GM12878 (cell line): ENCODE results near the gene CDKN2B-AS1. TPM values are rescaled to one million over a fixed set of nuclear protein-coding genes. Genes with fewer than 3 reads are reported as not detected.

ENCODE experiments used
- ATAC-seq: fragments of 200-7000 bp; cut with Tn5 transposase; 3 replicates; pipeline ENCODE4 v1.9.1; 2020; ENCODE audit warnings: mild to moderate bottlenecking, moderate library complexity
- BruUV-seq: library from RNA; stranded (reverse); fragments of 400-500 nt; replicated peaks from 2 replicates; lab custom pipeline; 2021; lab: Mats Ljungman, UMichigan
- CTCF ChIA-PET: fragments of 300-600 bp; sonication (Branson Sonifier 250); formaldehyde crosslinking; extraction: SDS; loops from one replicate; lab custom pipeline; 2021; ENCODE audit warnings: inconsistent platforms; lab: Yijun Ruan, JAX
- POLR2A ChIA-PET: fragments of 350-600 bp; formaldehyde crosslinking; extraction: SDS; loops from one replicate; lab custom pipeline; 2021; ENCODE audit warnings: inconsistent platforms; lab: Charles Lee
- RAD21 ChIA-PET: fragments of 300-600 bp; sonication (Branson Sonifier 250); formaldehyde crosslinking; loops from one replicate; lab custom pipeline; 2023; ENCODE audit warnings: antibody characterized with exemption; ENCODE audit not compliant: unreplicated experiment; lab: Charles Lee
- SMC1A ChIA-PET: fragments of 300-600 bp; sonication (Branson Sonifier 250); formaldehyde crosslinking; loops from one replicate; lab custom pipeline; 2023; ENCODE audit not compliant: unreplicated experiment, uncharacterized antibody; lab: Charles Lee
- DNase-seq: peaks from one replicate; pipeline ENCODE4 v3.0.0-alpha.2; 2011; ENCODE audit warnings: low read depth, low spot score
- FAIRE-seq: peaks from 3 replicates; lab custom pipeline; 2011; peaks lifted over from hg19 to GRCh38; lab: Jason Lieb, UNC
- H2AFZ ChIP-seq: 2 replicates; pipeline ENCODE4 v1.6.0; 2011; ENCODE audit warnings: low read depth, low read length, control low read depth; ENCODE audit not compliant: control insufficient read depth
- H3K27ac ChIP-seq: 2 replicates; pipeline ENCODE4 v1.5.1; 2011; ENCODE audit warnings: control low read depth; ENCODE audit not compliant: control insufficient read depth, insufficient read depth
- H3K27me3 ChIP-seq, 2 experiments: replicated peaks in 1 of 2; 2 replicates each; pipeline versions ENCODE4 v1.6.0 to v1.6.1; 2011; ENCODE audit warnings: low read length in 1 of 2; ENCODE audit not compliant: control insufficient read depth in 2 of 2, insufficient read depth in 2 of 2
- H3K36me3 ChIP-seq, 2 experiments: 2 replicates each; pipeline ENCODE4 v1.5.1; 2011; ENCODE audit warnings: low read length in 1 of 2; ENCODE audit not compliant: control insufficient read depth in 2 of 2, insufficient read depth in 2 of 2
- H3K4me1 ChIP-seq: 2 replicates; pipeline ENCODE4 v1.6.1; 2011; ENCODE audit warnings: mild to moderate bottlenecking, low read length, moderate library complexity, mixed read lengths; ENCODE audit not compliant: control insufficient read depth, insufficient read depth
- H3K4me2 ChIP-seq: 2 replicates; pipeline ENCODE4 v1.6.0; 2011; ENCODE audit warnings: control low read depth; ENCODE audit not compliant: control insufficient read depth, insufficient read depth
- H3K4me3 ChIP-seq: fragments of 200-600 bp; sonication (generic); 2 replicates; pipeline ENCODE4 v1.5.1; 2016
- H3K79me2 ChIP-seq: 2 replicates; pipeline ENCODE4 v1.6.0; 2011; ENCODE audit warnings: low read length; ENCODE audit not compliant: control insufficient read depth, insufficient read depth
- H3K9ac ChIP-seq: 2 replicates; pipeline ENCODE4 v1.8.0; 2011; ENCODE audit warnings: low read length, control low read depth, mixed read lengths; ENCODE audit not compliant: control insufficient read depth, insufficient read depth
- H3K9me3 ChIP-seq: replicated peaks from 3 replicates; pipeline ENCODE4 v1.5.1; 2011; ENCODE audit warnings: mild to moderate bottlenecking, low read length; ENCODE audit not compliant: control insufficient read depth, insufficient read depth
- H4K20me1 ChIP-seq: 2 replicates; pipeline ENCODE4 v1.6.0; 2011; ENCODE audit not compliant: control insufficient read depth, insufficient read depth
- CEBPB ChIP-seq, 2 experiments: fragments of 150-350 bp in 1 of 2; IDR thresholded peaks; 2 replicates each; pipeline ENCODE4 v1.6.1; 2012 to 2014; ENCODE audit warnings: low read depth in 2 of 2, low read length in 2 of 2, borderline replicate concordance in 1 of 2, inconsistent platforms in 1 of 2
- CREM ChIP-seq: IDR thresholded peaks from 2 replicates; pipeline ENCODE4 v1.6.1; 2014; ENCODE audit warnings: antibody characterized with exemption, low read depth
- GABPA ChIP-seq: IDR thresholded peaks from 2 replicates; pipeline ENCODE4 v1.6.1; 2014; ENCODE audit warnings: antibody characterized with exemption, low read depth, mild to moderate bottlenecking, inconsistent platforms
- JUNB ChIP-seq: IDR thresholded peaks from 2 replicates; pipeline ENCODE4 v1.6.1; 2016; ENCODE audit warnings: antibody characterized with exemption, mild to moderate bottlenecking
- MTA2 ChIP-seq: fragments of 450-650 bp; IDR thresholded peaks from 2 replicates; pipeline ENCODE4 v1.6.1; 2016; ENCODE audit warnings: low read depth, mild to moderate bottlenecking, moderate library complexity
- NFYB ChIP-seq: IDR thresholded peaks from 2 replicates; pipeline ENCODE4 v1.6.1; 2011; ENCODE audit warnings: low read depth, mild to moderate bottlenecking, low read length, improper control_type of control experiment, moderate library complexity; ENCODE audit not compliant: insufficient read depth
- NRF1 ChIP-seq: conservative IDR thresholded peaks from 2 replicates; pipeline ENCODE4 v1.6.1; 2011; ENCODE audit warnings: mild to moderate bottlenecking, low read depth, low read length, improper control_type of control experiment
- POLR2A ChIP-seq: IDR thresholded peaks from 2 replicates; pipeline ENCODE4 v1.6.1; 2011; ENCODE audit warnings: low read depth, mild to moderate bottlenecking, low read length
- POLR2AphosphoS5 ChIP-seq: IDR thresholded peaks from 2 replicates; pipeline ENCODE4 v1.6.1; 2011; ENCODE audit warnings: mild to moderate bottlenecking, low read length, inconsistent platforms
- RAD51 ChIP-seq: fragments of 450-650 bp; IDR thresholded peaks from 2 replicates; pipeline ENCODE4 v1.6.1; 2016; ENCODE audit warnings: moderate library complexity, mild to moderate bottlenecking, inconsistent platforms
- RELA ChIP-seq: fragments of 450-650 bp; IDR thresholded peaks from 2 replicates; pipeline ENCODE4 v1.8.0; 2014; ENCODE audit warnings: borderline replicate concordance; ENCODE audit not compliant: partially characterized antibody
- SMAD5 ChIP-seq: IDR thresholded peaks from 2 replicates; pipeline ENCODE4 v1.6.1; 2016; ENCODE audit warnings: antibody characterized with exemption, low read depth
- SUPT20H ChIP-seq: IDR thresholded peaks from 2 replicates; pipeline ENCODE4 v1.6.1; 2011; ENCODE audit warnings: low read depth, mild to moderate bottlenecking, low read length, moderate library complexity, borderline replicate concordance; ENCODE audit not compliant: control insufficient read depth
- TBL1XR1 ChIP-seq: IDR thresholded peaks from 2 replicates; pipeline ENCODE4 v1.6.1; 2012; ENCODE audit warnings: low read depth, low read length, improper control_type of control experiment
- TCF7 ChIP-seq: IDR thresholded peaks from 2 replicates; pipeline ENCODE4 v1.6.1; 2014; ENCODE audit warnings: antibody characterized with exemption, borderline replicate concordance
- WGBS: methylation state at CpG from one replicate; pipeline ENCODE4 v1.1.6; 2016; ENCODE audit warnings: low lambda C conversion rate; ENCODE audit not compliant: insufficient replicate concordance, insufficient coverage; ENCODE audit errors: missing lambda C conversion rate; 5-methylcytosine and 5-hydroxymethylcytosine counted together
- in situ Hi-C: fragments of 300-500 bp; cut with MboI; formaldehyde crosslinking; loops from 9 replicates; pipeline ENCODE4 v1.14.3; 2018; ENCODE audit warnings: mixed read lengths
- intact Hi-C: fragments of 100-400 bp; cut with micrococcal nuclease; formaldehyde crosslinking; loops from one replicate; pipeline ENCODE4 v1.14.2; 2022; ENCODE audit not compliant: unreplicated experiment
- polyA plus RNA-seq, 11 experiments: library from polyadenylated mRNA; depleted of rRNA in 4 of 11; unstranded in 6 of 11; stranded (reverse) in 5 of 11; fragments of >200 nt; fragmentation: Nextera tagmentation in 4 of 11; fragmentation: Illumina TruSeq in 1 of 11; extraction: Ambion mirVana in 4 of 11; extraction: Trizol in 1 of 11; gene quantifications; 1 replicate in 1 of 11; 2 replicates in 10 of 11; pipeline versions ENCODE4 v1.2.1 to v1.2.3, GENCODE V29; 2011 to 2016; ENCODE audit warnings: inconsistent platforms in 2 of 11, missing spikeins in 2 of 11, low read depth in 1 of 11
- total RNA-seq, 4 experiments: library from RNA; depleted of rRNA in 3 of 4; stranded (reverse); fragments of >200 nt in 3 of 4; fragmentation: Illumina TruSeq in 1 of 4; extraction: Trizol in 1 of 4; gene quantifications; 2 replicates each; pipeline versions ENCODE4 v1.2.1 to v1.2.3, GENCODE V29; 2013 to 2021
- TF ChIP-seq, protein P1 (sequence below): fragments of 450-650 bp; IDR thresholded peaks from 2 replicates; pipeline ENCODE4 v1.6.1; 2017; ENCODE audit warnings: borderline replicate concordance
- TF ChIP-seq, protein P2 (sequence below): IDR thresholded peaks from 2 replicates; pipeline ENCODE4 v1.6.1; 2012; ENCODE audit warnings: mild to moderate bottlenecking, low read depth, low read length

The CDKN2B-AS1 gene
- total and polyA plus RNA-seq, 10 of the 15 experiments (the other 5 are each of a cell fraction or from before 2014, with no cell fraction given), result 0.22 to 2.2 (median 1.0) TPM; not detected in 1

DNA sequence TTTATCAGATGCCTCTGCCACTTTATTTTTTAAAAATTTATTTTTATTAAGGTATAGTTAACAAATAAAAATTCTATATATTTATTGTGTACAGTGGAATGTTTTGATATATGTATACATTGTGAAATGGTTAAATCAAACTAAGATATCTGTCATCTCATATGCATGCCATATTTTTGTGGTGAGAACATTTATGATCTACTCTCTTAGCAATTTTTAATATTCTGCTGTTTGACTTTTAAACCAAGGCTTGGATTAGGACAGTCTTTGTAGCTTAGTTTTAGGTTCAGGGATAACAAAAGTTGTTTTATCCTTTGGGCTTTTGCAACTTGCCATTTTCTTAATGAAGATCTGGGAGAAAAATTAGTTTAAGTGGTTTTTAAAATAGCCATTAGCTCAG lies 60.5 kb downstream of the CDKN2B-AS1 start:
- FAIRE-seq (no peak), ATAC-seq (no peak), DNase-seq (no peak)
- Histone ChIP-seq H3K9ac (no peak overlapping the region), H3K27me3 (no peaks in the 10 kb centered on the region), H2AFZ (no peak overlapping the region), H3K4me3 (no peak overlapping the region), H3K27ac (no peak overlapping the region), H3K79me2 (no peaks in the 10 kb centered on the region), H3K9me3 (no peaks in the 10 kb centered on the region), H4K20me1 (no peaks in the 10 kb centered on the region), H3K36me3 (no peaks in the 10 kb centered on the region), H3K4me1 (no peaks in the 10 kb centered on the region), H3K4me2 (no peak overlapping the region)
- BruUV-seq, result no TSS peak
- TF ChIP-seq RAD51 (no peak), GABPA (no peak), TBL1XR1 (no peak), NRF1 (no peak), CEBPB (IDR thresholded peaks at IDR 0.05; ENCODE audit: borderline replicate concordance in 1 of 2, low read depth in 2 of 2, low read length in 2 of 2) (no peak), JUNB (no peak), POLR2AphosphoS5 (no peak), TCF7 (no peak), POLR2A (no peak), SUPT20H (no peak)
- intact Hi-C loops, result no loop called here
- ChIA-PET CTCF (interaction anchor here (1.0 kb wide), 1 partner anchor 26 kb away, joined by 3 read pairs; no protein-coding TSS in a partner anchor), RAD21 (no interaction called here), SMC1A (no interaction called here), POLR2A (no interaction called here)
- in situ Hi-C loops, result no loop called here

DNA sequence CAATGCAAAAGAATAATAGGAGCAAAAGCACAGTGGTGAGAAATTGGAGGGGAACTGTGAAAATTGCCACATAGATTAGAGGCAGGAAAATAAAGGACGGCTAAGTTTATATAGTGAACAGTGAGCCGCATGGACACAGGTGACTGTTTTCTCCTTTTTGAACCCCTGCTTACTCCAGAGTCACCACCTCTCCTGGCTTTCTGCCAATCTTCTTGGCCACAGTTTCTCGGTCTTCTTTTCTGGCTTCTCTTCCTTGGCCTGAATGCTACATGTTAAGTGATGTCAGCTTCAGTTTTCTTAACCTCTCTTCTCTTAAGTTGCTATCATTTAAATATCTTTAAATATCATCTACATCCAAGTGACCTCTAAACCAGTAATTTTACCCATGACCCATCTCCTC lies 61.8 kb downstream of the CDKN2B-AS1 start:
- intact Hi-C loops (no loop called here), in situ Hi-C loops (no loop called here)
- POLR2A ChIA-PET, result no interaction called here
- DNase-seq, result no peak
- H3K27ac ChIP-seq, result no peak overlapping the region
- no peak for FAIRE-seq
- H4K20me1 ChIP-seq, result no peaks in the 10 kb centered on the region
- no peaks in the 10 kb centered on the region for H3K79me2 ChIP-seq
- H3K9ac ChIP-seq, result no peak overlapping the region
- H3K4me1 ChIP-seq, result no peaks in the 10 kb centered on the region
- H3K4me3 ChIP-seq, result no peak overlapping the region
- H3K36me3 ChIP-seq, result no peaks in the 10 kb centered on the region
- no peaks in the 10 kb centered on the region for H3K9me3 ChIP-seq
- RAD21 ChIA-PET, result no interaction called here
- SMC1A ChIA-PET, result no interaction called here
- 98% methylated on average over 3 of the region's 3 CpGs for WGBS
- CTCF ChIA-PET, result interaction anchor here (1.0 to 1.4 kb wide), 2 partner anchors 9 to 63 kb away, joined by 3 to 6 read pairs; no protein-coding TSS in a partner anchor
- H3K4me2 ChIP-seq, result no peak overlapping the region
- no peak for ATAC-seq
- no peak overlapping the region for H2AFZ ChIP-seq
- H3K27me3 ChIP-seq, result no peaks in the 10 kb centered on the region
- BruUV-seq, result no TSS peak
- no peak for TF ChIP-seq MTA2
- TF ChIP-seq, protein P1, sequence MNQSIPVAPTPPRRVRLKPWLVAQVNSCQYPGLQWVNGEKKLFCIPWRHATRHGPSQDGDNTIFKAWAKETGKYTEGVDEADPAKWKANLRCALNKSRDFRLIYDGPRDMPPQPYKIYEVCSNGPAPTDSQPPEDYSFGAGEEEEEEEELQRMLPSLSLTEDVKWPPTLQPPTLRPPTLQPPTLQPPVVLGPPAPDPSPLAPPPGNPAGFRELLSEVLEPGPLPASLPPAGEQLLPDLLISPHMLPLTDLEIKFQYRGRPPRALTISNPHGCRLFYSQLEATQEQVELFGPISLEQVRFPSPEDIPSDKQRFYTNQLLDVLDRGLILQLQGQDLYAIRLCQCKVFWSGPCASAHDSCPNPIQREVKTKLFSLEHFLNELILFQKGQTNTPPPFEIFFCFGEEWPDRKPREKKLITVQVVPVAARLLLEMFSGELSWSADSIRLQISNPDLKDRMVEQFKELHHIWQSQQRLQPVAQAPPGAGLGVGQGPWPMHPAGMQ, result no peak
- TF ChIP-seq NFYB, result no peak
- TF ChIP-seq, protein P2, sequence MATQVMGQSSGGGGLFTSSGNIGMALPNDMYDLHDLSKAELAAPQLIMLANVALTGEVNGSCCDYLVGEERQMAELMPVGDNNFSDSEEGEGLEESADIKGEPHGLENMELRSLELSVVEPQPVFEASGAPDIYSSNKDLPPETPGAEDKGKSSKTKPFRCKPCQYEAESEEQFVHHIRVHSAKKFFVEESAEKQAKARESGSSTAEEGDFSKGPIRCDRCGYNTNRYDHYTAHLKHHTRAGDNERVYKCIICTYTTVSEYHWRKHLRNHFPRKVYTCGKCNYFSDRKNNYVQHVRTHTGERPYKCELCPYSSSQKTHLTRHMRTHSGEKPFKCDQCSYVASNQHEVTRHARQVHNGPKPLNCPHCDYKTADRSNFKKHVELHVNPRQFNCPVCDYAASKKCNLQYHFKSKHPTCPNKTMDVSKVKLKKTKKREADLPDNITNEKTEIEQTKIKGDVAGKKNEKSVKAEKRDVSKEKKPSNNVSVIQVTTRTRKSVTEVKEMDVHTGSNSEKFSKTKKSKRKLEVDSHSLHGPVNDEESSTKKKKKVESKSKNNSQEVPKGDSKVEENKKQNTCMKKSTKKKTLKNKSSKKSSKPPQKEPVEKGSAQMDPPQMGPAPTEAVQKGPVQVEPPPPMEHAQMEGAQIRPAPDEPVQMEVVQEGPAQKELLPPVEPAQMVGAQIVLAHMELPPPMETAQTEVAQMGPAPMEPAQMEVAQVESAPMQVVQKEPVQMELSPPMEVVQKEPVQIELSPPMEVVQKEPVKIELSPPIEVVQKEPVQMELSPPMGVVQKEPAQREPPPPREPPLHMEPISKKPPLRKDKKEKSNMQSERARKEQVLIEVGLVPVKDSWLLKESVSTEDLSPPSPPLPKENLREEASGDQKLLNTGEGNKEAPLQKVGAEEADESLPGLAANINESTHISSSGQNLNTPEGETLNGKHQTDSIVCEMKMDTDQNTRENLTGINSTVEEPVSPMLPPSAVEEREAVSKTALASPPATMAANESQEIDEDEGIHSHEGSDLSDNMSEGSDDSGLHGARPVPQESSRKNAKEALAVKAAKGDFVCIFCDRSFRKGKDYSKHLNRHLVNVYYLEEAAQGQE, result no peak
- no peak for TF ChIP-seq SMAD5
- no peak for TF ChIP-seq CREM
- TF ChIP-seq RELA, result no peak
